ENCODE measurements around the gene TAS2R19.

DNA sequence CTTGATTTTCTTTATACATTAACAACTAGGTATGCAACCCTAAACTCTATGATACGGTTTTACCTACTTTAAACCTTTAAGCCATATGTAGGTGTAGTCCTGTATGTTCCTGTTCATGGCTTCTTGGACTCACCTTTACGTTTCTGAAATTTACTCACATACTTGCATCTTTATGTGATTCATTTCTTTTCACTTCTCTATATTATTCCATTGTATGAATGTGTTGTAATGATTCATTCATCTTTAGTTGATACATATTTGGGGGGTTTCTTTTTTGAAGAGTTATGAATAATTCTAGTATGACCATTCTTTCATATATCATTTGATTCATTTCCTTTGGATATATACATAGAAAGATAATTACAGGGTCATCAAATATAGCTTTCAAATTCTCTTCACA lies 33.3 kb downstream of the TAS2R19 start:
- TF ChIP-seq OSR1 (CRISPR knock-in tag; IDR thresholded peaks at IDR 0.05) = no peak
- no peak for TF ChIP-seq ESRRG (CRISPR knock-in tag; IDR thresholded peaks at IDR 0.05)

Data from SK-N-SH treated with all-trans-retinoic acid at 6 μM for 48 hours (cell line).